Testis (tissue), 2 donors: Measurements from ENCODE around the gene ME1.

Experiments
- POLR2A ChIP-seq: fragments of 450-650 bp; IDR thresholded peaks from one replicate; pipeline ENCODE4 v1.6.1; 2017; ENCODE audit warnings: antibody characterized with exemption, mild to moderate bottlenecking, moderate library complexity
- TF ChIP-seq, protein P1 (sequence below), 3 experiments: fragments of 450-650 bp in 2 of 3; fragments of 200-600 bp in 1 of 3; sonication (generic) in 1 of 3; IDR thresholded peaks; one replicate each; pipeline ENCODE4 v1.5.1; 2016 to 2019; ENCODE audit warnings: antibody characterized with exemption in 3 of 3, mild to moderate bottlenecking in 2 of 3, moderate library complexity in 1 of 3

DNA sequence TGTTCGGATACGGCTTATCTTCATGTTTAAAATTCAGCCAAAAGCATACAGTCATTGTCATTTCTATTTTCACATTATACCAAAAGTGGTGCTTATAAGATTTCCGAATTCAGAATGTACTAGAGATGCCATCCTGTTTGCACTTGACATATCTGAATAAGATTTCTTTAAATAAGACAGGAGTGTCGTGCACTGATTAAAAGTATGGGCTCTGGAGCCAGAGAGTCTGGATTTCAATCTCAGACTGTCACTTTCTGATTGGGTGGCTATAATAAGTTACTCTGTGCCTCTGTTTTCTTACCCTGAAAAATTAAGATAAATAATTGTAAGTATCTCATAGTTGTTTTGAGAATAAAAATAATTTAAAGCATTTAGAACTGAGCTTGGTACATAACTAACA lies 144.9 kb downstream of the ME1 start:
- TF ChIP-seq, protein P1, sequence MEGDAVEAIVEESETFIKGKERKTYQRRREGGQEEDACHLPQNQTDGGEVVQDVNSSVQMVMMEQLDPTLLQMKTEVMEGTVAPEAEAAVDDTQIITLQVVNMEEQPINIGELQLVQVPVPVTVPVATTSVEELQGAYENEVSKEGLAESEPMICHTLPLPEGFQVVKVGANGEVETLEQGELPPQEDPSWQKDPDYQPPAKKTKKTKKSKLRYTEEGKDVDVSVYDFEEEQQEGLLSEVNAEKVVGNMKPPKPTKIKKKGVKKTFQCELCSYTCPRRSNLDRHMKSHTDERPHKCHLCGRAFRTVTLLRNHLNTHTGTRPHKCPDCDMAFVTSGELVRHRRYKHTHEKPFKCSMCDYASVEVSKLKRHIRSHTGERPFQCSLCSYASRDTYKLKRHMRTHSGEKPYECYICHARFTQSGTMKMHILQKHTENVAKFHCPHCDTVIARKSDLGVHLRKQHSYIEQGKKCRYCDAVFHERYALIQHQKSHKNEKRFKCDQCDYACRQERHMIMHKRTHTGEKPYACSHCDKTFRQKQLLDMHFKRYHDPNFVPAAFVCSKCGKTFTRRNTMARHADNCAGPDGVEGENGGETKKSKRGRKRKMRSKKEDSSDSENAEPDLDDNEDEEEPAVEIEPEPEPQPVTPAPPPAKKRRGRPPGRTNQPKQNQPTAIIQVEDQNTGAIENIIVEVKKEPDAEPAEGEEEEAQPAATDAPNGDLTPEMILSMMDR (IDR thresholded peaks at IDR 0.05): no peak
- no peak for TF ChIP-seq POLR2A
